K562 (cell line): ENCODE results near the gene NOTCH1. TPM values are rescaled to one million over a fixed set of nuclear protein-coding genes. Genes with fewer than 3 reads are reported as not detected.

Experiments
- ATAC-seq: fragments of 200-7000 bp; cut with Tn5 transposase; 3 replicates; pipeline ENCODE4 v1.9.1; 2020; ENCODE audit warnings: moderate library complexity
- BruUV-seq: library from RNA; stranded (reverse); fragments of 400-500 nt; replicated peaks from 2 replicates; lab custom pipeline; 2021; lab: Mats Ljungman, UMichigan
- CTCF ChIA-PET: fragments of 300-600 bp; formaldehyde crosslinking; extraction: SDS; loops from one replicate; lab custom pipeline; 2021; ENCODE audit warnings: low intra/inter-chr PET ratio; lab: Yijun Ruan, JAX
- POLR2A ChIA-PET: fragments of 300-600, 350-650 bp; sonication (Branson Sonifier 250); formaldehyde crosslinking; extraction: SDS; loops from one replicate; lab custom pipeline; 2021; ENCODE audit warnings: antibody characterized with exemption, inconsistent platforms; lab: Yijun Ruan, JAX
- DNase-seq, 4 experiments: peaks; one replicate each; pipeline versions ENCODE4 v3.0.0 to v3.0.0-alpha.2; 2011 to 2018; ENCODE audit warnings: low spot score in 3 of 4, mixed read lengths in 3 of 4; ENCODE audit errors: extremely low read depth in 1 of 4
- FAIRE-seq: peaks from 2 replicates; lab custom pipeline; 2011; peaks lifted over from hg19 to GRCh38; lab: Jason Lieb, UNC
- H2AFZ ChIP-seq: 2 replicates; pipeline ENCODE4 v1.6.0; 2011; ENCODE audit warnings: low read depth, low read length, control low read depth, inconsistent platforms
- H3K27ac ChIP-seq: fragments of 200-600 bp; 3 replicates; pipeline ENCODE4 v1.8.0; 2011; ENCODE audit warnings: low read depth, mild to moderate bottlenecking, control low read depth, inconsistent platforms, low read length, moderate library complexity, mixed read lengths; ENCODE audit errors: extremely low read depth
- H3K27me3 ChIP-seq, 2 experiments: fragments of 300-600 bp in 1 of 2; 2 replicates in 1 of 2; 3 replicates in 1 of 2; pipeline versions ENCODE4 v1.6.0 to v1.8.0; 2011; ENCODE audit warnings: inconsistent platforms in 2 of 2, low read length in 2 of 2, mild to moderate bottlenecking in 1 of 2, mixed read lengths in 1 of 2, moderate library complexity in 1 of 2; ENCODE audit not compliant: control insufficient read depth in 2 of 2, insufficient read depth in 2 of 2
- H3K36me3 ChIP-seq: fragments of 300-600 bp; 3 replicates; pipeline ENCODE4 v1.8.0; 2011; ENCODE audit warnings: mild to moderate bottlenecking, low read length, inconsistent platforms; ENCODE audit not compliant: control insufficient read depth, insufficient read depth
- H3K4me1 ChIP-seq, 2 experiments: fragments of 200-600 bp in 1 of 2; replicated peaks in 1 of 2; 2 replicates in 1 of 2; 3 replicates in 1 of 2; pipeline versions ENCODE4 v1.5.1 to v1.8.0; 2011; ENCODE audit warnings: inconsistent platforms in 2 of 2, low read length in 2 of 2, mild to moderate bottlenecking in 1 of 2, mixed read lengths in 1 of 2, moderate library complexity in 1 of 2; ENCODE audit not compliant: control insufficient read depth in 2 of 2, insufficient read depth in 2 of 2
- H3K4me2 ChIP-seq: 2 replicates; pipeline ENCODE4 v1.6.1; 2011; ENCODE audit warnings: low read length, control low read depth, inconsistent platforms, mixed read lengths; ENCODE audit not compliant: insufficient read depth
- H3K4me3 ChIP-seq: fragments of 200-600 bp; sonication (generic), shearing (Covaris generic); 2 replicates; pipeline ENCODE4 v1.5.1; 2016; ENCODE audit warnings: control low read depth, inconsistent platforms
- H3K79me2 ChIP-seq: fragments of 200-600 bp; 3 replicates; pipeline ENCODE4 v1.8.0; 2011; ENCODE audit warnings: low read length, inconsistent platforms; ENCODE audit not compliant: control insufficient read depth, insufficient read depth
- H3K9ac ChIP-seq, 2 experiments: 2 replicates each; pipeline versions ENCODE4 v1.6.0 to v1.6.1; 2011; ENCODE audit warnings: low read depth in 2 of 2, low read length in 2 of 2, control low read depth in 1 of 2, inconsistent platforms in 1 of 2, mild to moderate bottlenecking in 1 of 2, mixed read lengths in 1 of 2; ENCODE audit not compliant: insufficient read depth in 1 of 2
- H3K9me1 ChIP-seq: one replicate; pipeline ENCODE4 v1.6.0; 2011; ENCODE audit warnings: inconsistent platforms, mild to moderate bottlenecking, low read length, moderate library complexity; ENCODE audit not compliant: control insufficient read depth, insufficient read depth
- H3K9me3 ChIP-seq: replicated peaks from 2 replicates; pipeline ENCODE4 v1.5.1; 2011; ENCODE audit warnings: low read depth, low read length, inconsistent platforms; ENCODE audit not compliant: control insufficient read depth, insufficient read depth
- H4K20me1 ChIP-seq: replicated peaks from 2 replicates; pipeline ENCODE4 v1.6.1; 2011; ENCODE audit warnings: low read length, inconsistent platforms, mixed read lengths; ENCODE audit not compliant: control insufficient read depth, insufficient read depth
- ASH1L ChIP-seq: fragments of 450-650 bp; IDR thresholded peaks from 2 replicates; pipeline ENCODE4 v1.6.1; 2018; ENCODE audit warnings: borderline replicate concordance, mild to moderate bottlenecking, low read depth; ENCODE audit not compliant: partially characterized antibody
- BCOR ChIP-seq: fragments of 450-650 bp; IDR thresholded peaks from 2 replicates; pipeline ENCODE4 v1.6.1; 2016
- CCNT2 ChIP-seq: IDR thresholded peaks from 2 replicates; pipeline ENCODE4 v1.6.1; 2011; ENCODE audit warnings: borderline replicate concordance, low read depth, mild to moderate bottlenecking, moderate library complexity, mixed read lengths, low read length; ENCODE audit not compliant: insufficient read length; ENCODE audit errors: extremely low read depth
- CLOCK ChIP-seq: fragments of 250-450 bp; sonication (Bioruptor Pico); IDR thresholded peaks from 2 replicates; pipeline ENCODE4 v1.4.0; 2020; ENCODE audit warnings: mild to moderate bottlenecking, moderate library complexity, borderline replicate concordance
- EHMT2 ChIP-seq: fragments of 450-650 bp; IDR thresholded peaks from 2 replicates; pipeline ENCODE4 v1.6.1; 2018; ENCODE audit warnings: antibody characterized with exemption
- ELK3 ChIP-seq: fragments of 450-650 bp; formaldehyde crosslinking; IDR thresholded peaks from 2 replicates; pipeline ENCODE4 v1.4.0; 2020; ENCODE audit warnings: mild to moderate bottlenecking
- HMG20A ChIP-seq: fragments of 450-650 bp; formaldehyde crosslinking; conservative IDR thresholded peaks from 2 replicates; pipeline ENCODE4 v1.4.0; 2020; ENCODE audit warnings: mild to moderate bottlenecking, mixed read lengths
- MAFK ChIP-seq: IDR thresholded peaks from 2 replicates; pipeline ENCODE4 v1.6.1; 2011; ENCODE audit warnings: low read length, improper control_type of control experiment
- PCBP2 ChIP-seq: fragments of 200-400 bp; formaldehyde crosslinking; IDR thresholded peaks from 2 replicates; pipeline ENCODE4 v1.6.1; 2018; ENCODE audit warnings: low read length, low read depth, mild to moderate bottlenecking, moderate library complexity; ENCODE audit not compliant: poor library complexity, severe bottlenecking
- PPARD ChIP-seq: fragments of 250-450 bp; sonication (Bioruptor Pico); IDR thresholded peaks from 2 replicates; pipeline ENCODE4 v1.8.0; 2022; ENCODE audit warnings: inconsistent platforms, mild to moderate bottlenecking, moderate library complexity
- RBM34 ChIP-seq: fragments of 200-400 bp; formaldehyde crosslinking; IDR thresholded peaks from 2 replicates; pipeline ENCODE4 v1.6.1; 2018; ENCODE audit warnings: low read length, borderline replicate concordance; ENCODE audit not compliant: insufficient read depth
- STAG1 ChIP-seq: sonication (generic); formaldehyde crosslinking; IDR thresholded peaks from 2 replicates; pipeline ENCODE4 v1.5.0; 2020; ENCODE audit warnings: missing genetic modification reagents, borderline replicate concordance
- TCFL5 ChIP-seq: fragments of 250-450 bp; sonication (Bioruptor Pico); conservative IDR thresholded peaks from 2 replicates; pipeline ENCODE4 v1.6.1; 2021; ENCODE audit warnings: mild to moderate bottlenecking, moderate library complexity, matching md5 sums
- ZNF384 ChIP-seq: IDR thresholded peaks from 2 replicates; pipeline ENCODE4 v1.6.1; 2012; ENCODE audit warnings: low read depth, low read length, improper control_type of control experiment
- ZNF696 ChIP-seq: fragments of 250-450 bp; sonication (Bioruptor Pico); conservative IDR thresholded peaks from 2 replicates; pipeline ENCODE4 v1.4.0; 2020; ENCODE audit warnings: mild to moderate bottlenecking, moderate library complexity
- WGBS: fragments of 100-300 bp; shearing (Covaris generic); methylation state at CpG from one replicate; pipeline ENCODE4 v1.1.6; 2016; ENCODE audit warnings: low coverage, mixed read lengths; ENCODE audit not compliant: insufficient coverage; ENCODE audit errors: missing lambda C conversion rate; 5-methylcytosine and 5-hydroxymethylcytosine counted together
- in situ Hi-C: fragments of 300-500 bp; cut with MboI; formaldehyde crosslinking; loops from 4 replicates; pipeline ENCODE4 v1.15.0; 2018; ENCODE audit warnings: inconsistent platforms, mixed read lengths
- intact Hi-C: fragments of 100-400 bp; cut with micrococcal nuclease; formaldehyde crosslinking; loops from 2 replicates; pipeline ENCODE4 v1.14.2; 2022
- polyA plus RNA-seq, 8 experiments: library from polyadenylated mRNA; depleted of rRNA in 4 of 8; stranded (reverse) in 5 of 8; unstranded in 3 of 8; fragments of >200 nt; fragmentation: Nextera tagmentation in 2 of 8; fragmentation: Illumina TruSeq in 1 of 8; extraction: Ambion mirVana in 2 of 8; extraction: Trizol in 1 of 8; gene quantifications; 2 replicates each; pipeline versions ENCODE4 v1.2.1 to v1.2.3, GENCODE V29; 2011 to 2014; ENCODE audit warnings: inconsistent platforms in 1 of 8, missing spikeins in 1 of 8
- total RNA-seq, 7 experiments: library from RNA; depleted of rRNA in 6 of 7; stranded (reverse); fragments of >200 nt in 6 of 7; fragmentation: Illumina TruSeq in 2 of 7; extraction: Trizol in 2 of 7; gene quantifications; 2 replicates each; pipeline versions ENCODE4 v1.2.1 to v1.2.3, GENCODE V29; 2011 to 2021; ENCODE audit warnings: low replicate concordance in 1 of 7
- TF ChIP-seq, protein P1 (sequence below): fragments of 250-450 bp; sonication (Bioruptor Pico); IDR thresholded peaks from 2 replicates; pipeline ENCODE4 v1.4.0; 2020; ENCODE audit warnings: mild to moderate bottlenecking

The NOTCH1 gene
- total and polyA plus RNA-seq, 9 of the 15 experiments (the other 6 are each of a cell fraction or from before 2014, with no cell fraction given) = 0.03 to 31.4 (median 2.3) TPM

DNA sequence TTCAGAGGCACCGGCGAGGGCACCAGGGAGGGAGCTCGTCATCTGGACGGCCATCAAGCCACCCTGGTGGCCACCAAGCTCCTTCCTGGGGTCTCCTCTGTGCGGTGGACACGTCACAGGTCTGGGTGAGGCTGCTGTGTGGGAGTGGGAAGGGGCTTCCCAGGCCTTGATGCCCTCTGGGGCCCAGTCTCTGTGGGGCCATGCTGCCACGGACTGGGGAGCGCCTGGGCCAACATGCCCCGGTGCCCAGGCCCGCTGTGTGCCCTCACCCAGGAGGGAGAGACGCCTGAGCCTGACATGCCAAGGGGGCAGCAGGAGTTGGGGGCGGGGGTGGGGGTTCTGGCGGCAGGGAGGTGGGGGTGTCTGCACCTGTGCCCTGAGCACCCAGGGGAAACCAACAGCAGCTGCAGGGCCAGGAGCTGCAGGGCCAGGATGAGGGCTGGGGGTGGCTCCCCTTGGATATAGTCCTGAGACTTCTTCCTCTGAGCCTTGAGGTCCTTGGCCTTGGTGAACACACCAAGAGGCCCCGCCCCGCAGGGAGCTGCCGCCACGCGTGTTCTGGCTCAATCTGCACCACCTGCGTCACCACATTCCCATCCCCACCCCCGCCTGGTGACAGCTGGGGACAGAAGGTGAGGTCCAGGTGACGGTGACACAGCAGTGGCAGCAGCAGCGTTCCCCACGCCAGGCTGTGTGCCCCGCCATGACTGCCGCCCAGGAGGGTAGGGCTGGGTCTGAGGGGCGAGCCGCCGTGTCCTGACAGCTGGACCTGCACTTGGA, 47.7 kb downstream of the NOTCH1 start:
- no peak overlapping the region for H3K27ac ChIP-seq
- H3K9me3 ChIP-seq = no peaks in the 10 kb centered on the region
- 82% methylated on average over 21 of the region's 28 CpGs for WGBS
- no peak for ATAC-seq
- no peak for FAIRE-seq
- H3K36me3 ChIP-seq = peaks cover 66% of the 10 kb centered on the region; the same call in 1 of the 3 replicates
- no peaks in the 10 kb centered on the region for H3K79me2 ChIP-seq
- intact Hi-C loops = no loop called here
- H4K20me1 ChIP-seq = no peaks in the 10 kb centered on the region
- DNase-seq = no peak
- H3K9ac ChIP-seq = no peak overlapping the region
- H3K4me1 ChIP-seq = peaks cover 0 to 36% of the 10 kb centered on the region in 2 experiments; a peak in 2 of 5 replicates
- no peak overlapping the region for H2AFZ ChIP-seq
- CTCF ChIA-PET = no interaction called here
- no peak overlapping the region for H3K4me3 ChIP-seq
- H3K4me2 ChIP-seq = no peak overlapping the region
- POLR2A ChIA-PET = interaction anchor here (0.5 kb wide), 1 partner anchor 137 kb away, joined by 3 read pairs; no protein-coding TSS in a partner anchor
- H3K9me1 ChIP-seq = no peaks in the 10 kb centered on the region
- H3K27me3 ChIP-seq = no peaks in the 10 kb centered on the region
- BruUV-seq = no TSS peak
- in situ Hi-C loops = no loop called here
- TF ChIP-seq CLOCK (no peak), ELK3 (no peak), MAFK (no peak), EHMT2 (no peak), TCFL5 (CRISPR knock-in tag) (no peak), CCNT2 (no peak), ZNF384 (no peak), ASH1L (no peak), HMG20A (CRISPR knock-in tag) (no peak), RBM34 (no peak), PPARD (CRISPR knock-in tag) (no peak), STAG1 (no peak), ZNF696 (CRISPR knock-in tag) (no peak), PCBP2 (no peak), BCOR (no peak)
- TF ChIP-seq, protein P1, sequence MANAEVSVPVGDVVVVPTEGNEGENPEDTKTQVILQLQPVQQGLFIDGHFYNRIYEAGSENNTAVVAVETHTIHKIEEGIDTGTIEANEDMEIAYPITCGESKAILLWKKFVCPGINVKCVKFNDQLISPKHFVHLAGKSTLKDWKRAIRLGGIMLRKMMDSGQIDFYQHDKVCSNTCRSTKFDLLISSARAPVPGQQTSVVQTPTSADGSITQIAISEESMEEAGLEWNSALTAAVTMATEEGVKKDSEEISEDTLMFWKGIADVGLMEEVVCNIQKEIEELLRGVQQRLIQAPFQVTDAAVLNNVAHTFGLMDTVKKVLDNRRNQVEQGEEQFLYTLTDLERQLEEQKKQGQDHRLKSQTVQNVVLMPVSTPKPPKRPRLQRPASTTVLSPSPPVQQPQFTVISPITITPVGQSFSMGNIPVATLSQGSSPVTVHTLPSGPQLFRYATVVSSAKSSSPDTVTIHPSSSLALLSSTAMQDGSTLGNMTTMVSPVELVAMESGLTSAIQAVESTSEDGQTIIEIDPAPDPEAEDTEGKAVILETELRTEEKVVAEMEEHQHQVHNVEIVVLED = no peak
